Panc1 (cell line): ENCODE measurements around the gene TMA7. TPM values are rescaled to one million over a fixed set of nuclear protein-coding genes. Genes with fewer than 3 reads are reported as not detected.

Experiments
- ATAC-seq: fragments of 200-7000 bp; cut with Tn5 transposase; 2 replicates; pipeline ENCODE4 v1.9.1; 2020; ENCODE audit warnings: mild to moderate bottlenecking, moderate library complexity
- BruUV-seq: library from RNA; stranded (reverse); fragments of 400-500 nt; replicated peaks from 2 replicates; lab custom pipeline; 2021; lab: Mats Ljungman, UMichigan
- CTCF ChIA-PET: fragments of 300-600 bp; sonication (Branson Sonifier 250); formaldehyde crosslinking; loops from one replicate; lab custom pipeline; 2022; ENCODE audit warnings: antibody characterized with exemption; lab: Charles Lee
- POLR2A ChIA-PET: fragments of 300-600 bp; sonication (Branson Sonifier 250); formaldehyde crosslinking; loops from one replicate; lab custom pipeline; 2022; ENCODE audit warnings: antibody characterized with exemption; lab: Charles Lee
- DNase-seq: peaks from one replicate; pipeline ENCODE4 v3.0.0-alpha.2; 2010; ENCODE audit warnings: low read depth, low spot score
- H3K27ac ChIP-seq: 2 replicates; pipeline ENCODE4 v1.5.1; 2011; ENCODE audit warnings: mild to moderate bottlenecking, low read length, inconsistent platforms
- H3K27me3 ChIP-seq: fragments of 200-500 bp; sonication (Bioruptor generic); 2 replicates; pipeline ENCODE4 v1.6.0; 2014; ENCODE audit warnings: low read length, inconsistent platforms; ENCODE audit not compliant: control insufficient read depth, insufficient read depth
- H3K36me3 ChIP-seq: fragments of 200-500 bp; sonication (Bioruptor generic); 2 replicates; pipeline ENCODE4 v1.5.1; 2014; ENCODE audit warnings: inconsistent platforms, mild to moderate bottlenecking, low read length, moderate library complexity; ENCODE audit not compliant: control insufficient read depth, insufficient read depth
- H3K4me1 ChIP-seq: 2 replicates; pipeline ENCODE4 v1.5.1; 2011; ENCODE audit warnings: inconsistent platforms, mild to moderate bottlenecking, low read length, moderate library complexity; ENCODE audit not compliant: control insufficient read depth, insufficient read depth
- H3K4me3 ChIP-seq, 2 experiments: 2 replicates each; pipeline ENCODE4 v1.5.1; 2011 to 2012; ENCODE audit warnings: low read depth in 2 of 2, low read length in 2 of 2, mild to moderate bottlenecking in 2 of 2, inconsistent platforms in 1 of 2, moderate library complexity in 1 of 2
- H3K9me3 ChIP-seq: fragments of 200-500 bp; sonication (Bioruptor generic); 2 replicates; pipeline ENCODE4 v1.5.1; 2014; ENCODE audit warnings: low read depth, mild to moderate bottlenecking, inconsistent platforms, low read length, moderate library complexity; ENCODE audit not compliant: control insufficient read depth, insufficient read depth
- CTCF ChIP-seq: fragments of 450-650 bp; IDR thresholded peaks from 2 replicates; pipeline ENCODE4 v1.5.1; 2017; ENCODE audit warnings: mild to moderate bottlenecking
- POLR2AphosphoS5 ChIP-seq: IDR thresholded peaks from 2 replicates; pipeline ENCODE4 v1.6.1; 2012; ENCODE audit warnings: mild to moderate bottlenecking, low read depth, low read length, moderate library complexity
- REST ChIP-seq, 2 experiments: IDR thresholded peaks; 2 replicates each; pipeline ENCODE4 v1.6.1; 2011 to 2012; ENCODE audit warnings: low read depth in 2 of 2, control low read depth in 1 of 2, low read length in 1 of 2, mild to moderate bottlenecking in 1 of 2, moderate library complexity in 1 of 2; ENCODE audit not compliant: insufficient read depth in 1 of 2
- SIN3A ChIP-seq: IDR thresholded peaks from 2 replicates; pipeline ENCODE4 v1.6.1; 2012; ENCODE audit warnings: low read depth, mild to moderate bottlenecking, low read length, moderate library complexity, borderline replicate concordance; ENCODE audit not compliant: insufficient read depth
- TCF7L2 ChIP-seq: IDR thresholded peaks from 2 replicates; pipeline ENCODE4 v1.6.1; 2011; ENCODE audit warnings: mild to moderate bottlenecking, low read depth, low read length, inconsistent platforms
- in situ Hi-C: cut with HindIII; loops from 2 replicates; pipeline ENCODE4 v1.10.0; 2016; ENCODE audit warnings: low sequenced_read_pairs, low pct_unique_long_range_greater_than_20kb
- intact Hi-C: fragments of 100-400 bp; cut with micrococcal nuclease; formaldehyde crosslinking; loops from one replicate; pipeline ENCODE4 v1.10.0; 2022; ENCODE audit not compliant: unreplicated experiment
- total RNA-seq: library from RNA; stranded (reverse); gene quantifications from one replicate; pipeline ENCODE4 v1.2.1, GENCODE V29; 2021; ENCODE audit not compliant: unreplicated experiment

The TMA7 gene
- total RNA-seq, 1 experiment from 2014 or later: 175 TPM

- in situ Hi-C loops (no loop called here), intact Hi-C loops (no loop called here)
- Histone ChIP-seq H3K36me3 (no peaks in the 10 kb centered on the region), H3K4me1 (peaks cover 4% of the 10 kb centered on the region; the same call in 1 of the 2 replicates), H3K4me3 (peak overlapping the region; percentile 53 to 59), H3K27me3 (no peaks in the 10 kb centered on the region), H3K9me3 (no peaks in the 10 kb centered on the region), H3K27ac (peak overlapping the region; percentile 23; the same call in 1 of the 2 replicates)
- CTCF ChIA-PET: no interaction called here
- TF ChIP-seq REST (IDR thresholded peaks at IDR 0.05; ENCODE audit: insufficient read depth in 1 of 2, low read depth in 2 of 2, low read length in 1 of 2) (no peak), POLR2AphosphoS5 (no peak), SIN3A (no peak), TCF7L2 (no peak), CTCF (no peak)
- POLR2A ChIA-PET: no interaction called here
- DNase-seq (no peak), ATAC-seq (peak; percentile 64)
- no TSS peak for BruUV-seq
Observed at GRCh38 chr3:48429317-48429959, 10.6 kb upstream of the TMA7 start.

GRCh38 chr3:48429960-48430707 lies 9.9 kb upstream of the TMA7 start, which contains the start of gene PLXNB1:
Gene PLXNB1, minus strand, starts transcription at chr3:48430086. Its CDS starts 5,475 bp downstream, at chr3:48424611.
- Histone ChIP-seq H3K4me1 (peaks cover 4% of the 10 kb centered on the region; the same call in 1 of the 2 replicates), H3K9me3 (no peaks in the 10 kb centered on the region), H3K27me3 (no peaks in the 10 kb centered on the region), H3K27ac (peak within 1 kb of the TSS; percentile 23; the same call in 1 of the 2 replicates), H3K4me3 (peak within 1 kb of the TSS; percentile 53 to 59), H3K36me3 (no peaks in the 10 kb centered on the region)
- CTCF ChIA-PET: no interaction called here
- TF ChIP-seq POLR2AphosphoS5 (no peak), REST (IDR thresholded peaks at IDR 0.05; ENCODE audit: insufficient read depth in 1 of 2, low read depth in 2 of 2, low read length in 1 of 2) (no peak)
- ATAC-seq (no peak), DNase-seq (no peak)
- POLR2A ChIA-PET: no interaction called here
- BruUV-seq: no TSS peak
- in situ Hi-C loops (no loop called here), intact Hi-C loops (loop anchor here (5.0 kb wide), 1 partner anchor 148 kb away; no protein-coding TSS in a partner anchor)
